ENCODE measurements around the gene NOS2.
"Not testable (repeated sequence)": the region's sequence is repeated elsewhere in the genome, so short reads cannot be mapped to it uniquely, and the experiment has no call there.

Gene NOS2

DNA sequence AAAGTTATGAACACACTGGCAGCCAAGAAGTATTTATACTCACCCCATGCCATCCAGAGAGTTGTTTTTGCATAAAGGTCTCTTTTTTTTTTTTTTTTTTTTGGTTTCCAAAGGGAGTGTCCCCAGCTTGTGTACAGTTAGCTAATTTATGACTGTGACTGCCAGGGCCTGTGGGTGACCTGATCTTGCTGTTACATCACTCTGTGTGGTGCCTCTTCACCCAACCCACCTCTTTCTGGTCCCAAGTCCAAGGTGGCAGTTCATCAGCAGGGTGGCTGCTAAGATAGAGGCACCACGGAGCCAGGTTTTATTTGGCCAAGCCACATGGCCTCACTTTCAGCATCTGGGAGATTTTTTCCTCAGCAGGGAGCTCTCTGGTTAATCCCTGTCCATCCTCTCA lies at the start of gene NOS2:
NOS2 (minus strand) TSS at position 8 of the 400 bp plus-strand sequence. CDS start 1,720 bp downstream, outside the sequence.
- DNase-seq = no peak

DNA sequence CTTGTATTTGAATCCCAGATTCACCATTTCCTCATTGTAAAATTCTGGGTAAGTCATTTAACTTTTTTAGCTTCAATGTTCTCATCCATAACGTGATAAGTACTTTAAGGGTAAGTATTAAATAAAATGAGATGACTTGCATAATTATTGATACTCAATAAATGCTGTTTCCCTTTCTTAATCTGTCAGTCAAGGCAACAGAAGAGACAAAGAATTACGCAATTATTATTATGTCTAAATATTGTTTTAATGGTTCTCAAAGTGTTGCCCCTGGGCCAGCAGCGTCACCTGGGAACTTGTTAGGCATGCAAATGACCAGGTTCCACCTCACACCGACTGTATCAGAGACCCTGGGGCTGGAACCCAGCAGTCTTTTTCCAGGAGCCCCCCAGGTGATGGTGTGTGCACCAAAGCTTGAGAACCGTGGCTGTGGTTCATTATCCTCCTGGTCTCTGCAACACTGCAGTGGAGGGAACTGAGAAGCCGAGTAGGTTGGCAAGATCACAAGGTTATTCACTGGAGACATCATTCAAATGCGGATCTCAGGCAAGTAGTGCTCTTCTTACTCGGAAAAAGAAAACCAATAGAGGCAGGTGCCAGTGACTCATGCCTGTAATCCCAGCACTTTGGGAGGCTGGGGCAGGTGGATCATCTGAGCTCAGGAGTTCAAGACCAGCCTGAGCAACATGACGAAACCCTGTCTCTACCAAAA lies 49.3 kb upstream of the NOS2 start:
- no peak for DNase-seq

DNA sequence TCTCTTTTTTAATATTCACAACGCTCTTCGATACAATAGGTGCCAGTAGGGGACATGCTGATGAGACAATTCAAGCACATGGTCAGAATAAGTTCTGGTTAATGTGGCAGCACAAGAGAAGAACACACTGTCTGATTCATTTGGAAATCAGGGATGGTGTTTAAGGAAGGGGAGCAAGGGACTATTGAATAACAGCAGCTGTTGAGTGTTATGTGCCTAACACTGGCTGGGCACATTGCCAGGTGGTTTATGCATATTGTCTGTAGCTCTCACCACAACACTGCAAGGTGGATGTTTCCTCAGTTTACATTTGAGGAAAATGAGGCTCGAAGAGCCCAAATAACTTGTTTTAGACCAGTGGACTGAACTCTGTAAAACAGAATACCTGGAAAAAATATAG lies 48.6 kb upstream of the NOS2 start:
- no peak for DNase-seq

- DNase-seq = not testable (repeated sequence)
Observed at GRCh38 chr17:27846808-27847307, 46.5 kb upstream of the NOS2 start.

DNA sequence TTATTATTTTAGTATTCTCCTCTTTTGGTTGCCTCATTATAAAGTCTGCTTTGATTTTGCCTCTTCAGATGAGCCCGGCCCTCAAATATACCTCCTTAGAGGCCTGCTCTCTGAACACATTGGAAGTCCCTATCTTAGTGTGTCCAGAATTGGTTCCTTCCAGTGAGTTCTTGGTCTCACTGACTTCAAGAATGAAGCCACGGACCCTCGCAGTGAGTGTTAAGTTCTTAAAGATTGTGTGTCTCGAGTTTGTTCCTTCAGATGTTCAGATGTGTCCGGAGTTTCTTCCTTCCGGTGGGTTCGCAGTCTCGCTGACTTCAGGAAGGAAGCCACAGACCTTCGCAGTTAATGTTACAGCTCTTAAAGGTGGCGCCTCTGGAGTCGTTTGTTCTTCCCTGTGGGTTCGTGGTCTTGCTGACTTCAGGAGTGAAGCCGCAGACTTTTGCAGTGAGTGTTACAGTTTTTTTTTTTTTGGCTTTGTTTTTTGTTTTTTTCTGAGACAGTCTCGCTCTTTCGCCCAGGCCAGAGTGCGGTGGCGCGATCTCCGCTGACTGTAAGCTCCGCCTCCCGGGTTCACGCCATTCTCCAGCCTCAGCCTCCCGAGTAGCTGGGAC lies 45.8 kb upstream of the NOS2 start:
- DNase-seq = peak; percentile 6

DNA sequence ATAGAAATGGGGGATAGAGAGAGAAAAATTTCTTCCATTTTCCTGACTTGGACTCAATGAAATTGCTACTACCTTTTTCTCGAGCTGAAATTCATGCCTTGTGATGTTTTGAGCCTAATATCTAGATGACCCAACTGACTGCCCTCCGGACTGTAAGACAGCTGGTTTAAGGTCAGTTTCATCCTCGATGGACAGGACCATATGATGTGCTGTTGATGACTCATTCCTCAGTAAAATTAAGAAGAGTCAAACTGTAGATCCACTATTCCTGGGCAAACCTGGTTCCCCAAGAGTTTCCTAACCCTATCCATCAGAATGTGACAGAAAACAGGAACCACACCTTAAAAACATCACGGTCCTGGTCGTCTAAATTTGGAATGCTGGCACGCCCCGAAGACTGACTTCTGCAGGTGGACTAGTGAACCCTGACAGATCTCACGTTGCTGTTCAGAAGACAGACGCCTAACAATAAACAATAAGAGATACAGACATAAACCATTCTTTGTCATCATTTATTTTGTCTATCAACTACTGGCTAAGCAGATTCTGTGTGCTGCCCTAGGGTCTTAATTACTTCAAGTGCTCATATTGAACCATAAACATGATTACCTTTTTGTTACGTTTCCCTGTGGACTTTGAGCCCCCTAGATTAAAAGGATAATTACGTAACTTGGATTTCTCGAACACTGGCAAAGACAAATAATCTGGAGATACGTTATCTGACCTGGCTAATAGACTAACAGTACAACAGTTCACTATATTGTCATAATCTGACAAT lies 45.1 kb upstream of the NOS2 start:
- no peak for DNase-seq

- DNase-seq = no peak
Observed at GRCh38 chr17:27840688-27841087, 40.4 kb upstream of the NOS2 start.

GRCh38 chr17:27840406-27840678 lies 40.0 kb upstream of the NOS2 start:
- DNase-seq = not testable (repeated sequence)

DNA sequence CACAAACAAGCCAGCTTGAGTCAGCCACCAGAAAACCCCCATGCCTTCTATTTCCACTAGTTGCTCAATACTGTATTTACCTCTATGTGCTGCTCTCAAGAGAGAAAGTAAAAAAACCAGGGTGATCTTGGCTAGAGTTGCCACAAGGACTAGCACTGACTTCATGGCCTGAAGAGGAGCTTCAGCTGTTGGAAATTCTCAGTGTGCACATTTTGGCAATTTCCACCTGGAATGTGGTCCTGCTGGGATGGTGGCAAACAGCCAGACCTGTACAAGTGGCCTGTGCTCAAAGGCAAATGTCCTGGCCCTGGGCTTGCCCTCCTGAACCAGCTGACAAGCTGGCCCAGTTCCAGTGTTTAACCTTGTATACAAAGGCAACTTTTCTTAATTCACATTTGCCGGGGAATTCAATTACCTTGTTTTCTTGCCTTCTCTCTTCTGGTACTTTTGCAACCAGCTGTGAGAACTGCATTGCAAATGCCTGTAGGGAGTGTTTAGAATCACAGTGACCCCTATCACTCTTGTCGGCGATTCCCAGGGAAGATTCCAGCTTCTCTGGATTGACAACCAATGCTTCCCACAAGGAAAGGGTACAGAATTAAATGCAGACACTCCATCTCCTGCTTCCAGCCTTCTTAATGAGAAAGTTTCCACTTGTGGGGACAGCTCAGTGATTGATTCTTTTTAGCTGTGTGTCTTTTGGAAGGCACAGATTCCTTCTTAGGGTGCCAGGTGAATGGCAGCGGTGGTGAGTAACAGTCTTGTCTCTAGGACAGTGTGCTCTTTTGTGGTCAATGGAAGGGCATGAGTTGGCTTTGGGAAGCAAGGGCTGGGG lies 39.5 kb upstream of the NOS2 start:
- DNase-seq = not testable (repeated sequence)

DNA sequence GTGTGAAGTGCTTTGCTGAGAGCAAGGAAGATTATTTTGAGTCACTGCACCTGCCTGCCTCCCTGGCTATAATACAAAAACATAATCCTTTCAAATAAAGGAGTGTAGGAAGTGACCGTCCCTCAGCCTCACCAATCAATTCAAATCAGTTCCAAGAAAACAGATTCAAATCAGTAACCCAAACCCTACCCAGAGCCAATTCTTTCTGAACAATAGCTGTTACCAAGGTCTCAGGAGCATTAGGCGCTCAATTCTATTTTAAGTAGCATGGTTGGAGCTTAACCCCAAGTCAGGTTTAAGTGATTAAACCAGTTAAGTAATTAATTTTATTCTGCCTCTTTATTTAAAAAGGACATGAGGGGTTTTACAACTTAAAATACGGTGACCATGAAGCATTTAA lies 38.3 kb upstream of the NOS2 start:
- not testable (repeated sequence) for DNase-seq

DNA sequence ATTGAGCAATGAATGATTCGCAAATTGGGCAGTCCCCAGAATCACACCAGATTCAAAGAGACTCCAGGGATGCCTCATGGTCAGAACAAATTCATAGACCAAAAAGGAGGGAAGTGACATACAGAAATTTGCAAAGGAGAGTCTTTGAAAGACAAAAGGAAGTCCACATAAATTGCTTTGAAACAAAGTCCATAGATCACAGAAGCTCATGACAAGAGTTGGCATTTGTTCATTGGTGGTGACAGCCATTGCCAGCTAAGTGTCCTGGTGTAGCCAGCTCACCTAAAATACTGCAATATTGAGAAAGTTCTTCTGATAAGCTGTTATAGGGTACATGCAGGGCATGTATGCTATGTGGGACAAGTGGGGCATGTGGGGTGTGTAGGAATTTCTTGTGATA lies 37.4 kb upstream of the NOS2 start:
- DNase-seq = not testable (repeated sequence)

DNA sequence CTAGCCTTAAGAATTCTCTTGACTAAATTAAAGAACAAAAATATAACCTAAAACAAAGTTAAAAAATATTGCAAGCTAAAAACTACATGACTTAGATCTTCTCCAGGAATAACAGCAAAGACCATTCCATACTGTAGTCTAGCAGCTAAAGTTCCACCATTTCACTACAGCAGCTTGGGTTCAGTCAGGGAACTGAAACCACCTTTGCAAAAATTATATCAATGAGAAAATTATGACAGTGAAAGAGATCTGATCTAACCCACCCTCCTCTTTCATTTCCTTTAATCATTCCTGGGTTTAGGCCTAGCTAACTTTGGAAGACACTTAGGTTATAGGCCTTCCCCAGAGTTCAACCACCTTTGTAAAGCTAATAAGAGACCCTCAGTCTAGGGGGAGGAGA lies 36.3 kb upstream of the NOS2 start:
- no peak for DNase-seq

DNA sequence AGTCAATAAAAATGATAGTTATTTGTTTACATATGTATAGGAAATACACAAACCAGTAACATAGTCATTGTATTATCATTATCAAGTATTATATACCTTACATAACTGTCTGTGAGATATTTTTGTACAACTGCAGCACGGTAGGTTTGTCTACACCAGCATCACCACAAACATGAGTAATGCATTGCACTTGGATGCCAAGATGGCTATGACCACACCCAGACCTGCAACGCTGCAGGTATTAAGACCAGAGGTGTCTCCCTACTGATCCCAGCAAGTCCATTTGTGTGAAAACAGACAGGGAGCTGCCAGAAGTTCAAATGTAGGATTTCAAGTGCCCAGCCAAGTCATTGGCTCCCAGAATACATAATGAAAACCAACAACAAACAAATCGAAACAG lies 34.2 kb upstream of the NOS2 start:
- no peak for DNase-seq

GRCh38 chr17:27832831-27833230 lies 32.5 kb upstream of the NOS2 start:
- no peak for DNase-seq

DNA sequence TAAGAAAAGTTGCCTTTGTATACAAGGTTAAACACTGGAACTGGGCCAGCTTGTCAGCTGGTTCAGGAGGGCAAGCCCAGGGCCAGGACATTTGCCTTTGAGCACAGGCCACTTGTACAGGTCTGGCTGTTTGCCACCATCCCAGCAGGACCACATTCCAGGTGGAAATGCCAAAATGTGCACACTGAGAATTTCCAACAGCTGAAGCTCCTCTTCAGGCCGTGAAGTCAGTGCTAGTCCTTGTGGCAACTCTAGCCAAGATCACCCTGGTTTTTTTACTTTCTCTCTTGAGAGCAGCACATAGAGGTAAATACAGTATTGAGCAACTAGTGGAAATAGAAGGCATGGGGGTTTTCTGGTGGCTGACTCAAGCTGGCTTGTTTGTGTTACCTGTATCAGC lies 29.6 kb upstream of the NOS2 start:
- DNase-seq = not testable (repeated sequence)

DNA sequence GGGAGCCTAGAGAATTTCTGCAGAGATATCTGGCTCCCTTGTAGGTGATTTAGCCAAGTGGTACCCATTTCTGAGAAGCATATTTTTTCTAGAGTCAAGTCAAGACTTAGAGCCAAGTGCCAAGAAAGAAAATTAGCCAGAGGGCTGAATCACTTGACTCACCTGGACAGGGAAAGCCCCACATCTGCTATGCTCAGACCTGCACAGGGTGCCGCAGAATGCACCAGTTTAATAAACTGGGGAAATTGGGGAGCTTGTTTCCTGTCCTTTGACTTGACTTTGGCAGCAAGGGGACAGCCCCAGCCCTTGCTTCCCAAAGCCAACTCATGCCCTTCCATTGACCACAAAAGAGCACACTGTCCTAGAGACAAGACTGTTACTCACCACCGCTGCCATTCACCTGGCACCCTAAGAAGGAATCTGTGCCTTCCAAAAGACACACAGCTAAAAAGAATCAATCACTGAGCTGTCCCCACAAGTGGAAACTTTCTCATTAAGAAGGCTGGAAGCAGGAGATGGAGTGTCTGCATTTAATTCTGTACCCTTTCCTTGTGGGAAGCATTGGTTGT lies 28.9 kb upstream of the NOS2 start:
- DNase-seq = not testable (repeated sequence)

- DNase-seq = no peak
Observed at GRCh38 chr17:27825459-27825858, 25.1 kb upstream of the NOS2 start.

DNA sequence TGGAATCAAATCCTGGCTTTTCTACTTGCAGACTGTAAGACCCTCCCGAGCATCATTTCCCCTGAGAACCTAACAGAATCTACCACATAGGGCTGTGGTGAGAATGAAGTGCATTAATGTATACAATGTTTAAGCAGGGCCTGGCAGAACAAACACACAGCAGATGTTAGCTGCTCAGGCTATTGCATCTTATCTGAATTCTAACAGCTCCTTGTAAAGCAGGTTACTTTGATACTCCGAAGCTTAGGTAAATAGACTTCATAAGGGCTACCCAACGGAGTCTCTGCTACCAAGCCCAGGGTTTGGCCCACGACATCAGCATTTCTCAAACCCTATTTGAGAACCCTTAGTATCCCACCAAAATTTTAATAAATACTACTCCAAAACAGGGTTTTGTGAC lies 24.4 kb upstream of the NOS2 start:
- DNase-seq = no peak

DNA sequence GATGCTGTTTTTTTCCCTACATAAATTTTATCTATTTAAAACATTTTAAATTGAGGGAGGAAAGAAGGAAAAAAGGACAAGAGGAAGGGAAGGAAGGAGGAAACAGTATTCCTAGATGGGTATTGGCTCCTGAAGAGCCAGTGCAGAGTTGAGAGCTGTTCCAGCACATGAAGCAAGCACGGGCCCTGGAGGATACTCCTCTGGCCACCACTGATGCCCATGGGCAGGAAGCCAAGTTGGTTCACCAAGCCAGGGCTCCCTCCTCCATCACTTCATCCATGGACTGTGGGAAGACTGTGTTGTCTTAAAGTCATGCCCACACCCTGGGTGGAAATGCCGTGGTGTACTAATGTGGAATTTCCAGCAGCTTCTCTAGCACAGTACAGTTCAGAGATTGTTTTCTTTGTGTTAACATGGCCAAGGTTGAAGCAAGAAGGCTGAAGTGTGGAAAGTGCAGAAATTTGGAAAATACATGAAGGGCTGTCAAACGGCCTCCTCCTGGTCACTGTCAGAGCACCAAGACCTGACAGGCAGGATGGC lies 23.9 kb upstream of the NOS2 start:
- DNase-seq = no peak

GRCh38 chr17:27822108-27822507 lies 21.8 kb upstream of the NOS2 start:
- DNase-seq = not testable (repeated sequence)

- no peak for DNase-seq
Observed at GRCh38 chr17:27821318-27821717, 21.0 kb upstream of the NOS2 start.

- no peak for DNase-seq
Observed at GRCh38 chr17:27819145-27819544, 18.8 kb upstream of the NOS2 start.
